HepG2 (cell line): ENCODE data around the gene ZNF292. TPM values are rescaled to one million over a fixed set of nuclear protein-coding genes. Genes with fewer than 3 reads are reported as not detected.
A peak's percentile ranks its signal among the peaks of the same experiment; 100 is the strongest.

Experiments
- KDM6A ChIP-seq: IDR thresholded peaks from 2 replicates; pipeline ENCODE4 v1.6.1; 2016; ENCODE audit warnings: low read depth
- PTBP1 ChIP-seq: fragments of 200-400 bp; formaldehyde crosslinking; IDR thresholded peaks from 2 replicates; pipeline ENCODE4 v1.6.1; 2018; ENCODE audit warnings: low read length, low read depth; ENCODE audit not compliant: poor library complexity, severe bottlenecking
- SKI ChIP-seq: fragments of 450-650 bp; IDR thresholded peaks from one replicate; pipeline ENCODE4 v1.6.1; 2018; ENCODE audit warnings: mild to moderate bottlenecking; ENCODE audit not compliant: partially characterized antibody
- ZNF775 ChIP-seq: sonication (generic); formaldehyde crosslinking; IDR thresholded peaks from 2 replicates; pipeline ENCODE4 v1.4.0; 2020; ENCODE audit warnings: missing genetic modification reagents, mild to moderate bottlenecking, moderate library complexity, borderline replicate concordance
- polyA plus RNA-seq, 8 experiments: library from polyadenylated mRNA; depleted of rRNA in 3 of 8; stranded (reverse) in 7 of 8; unstranded in 1 of 8; fragments of >200 nt; fragmentation: Illumina TruSeq in 4 of 8; extraction: Trizol in 4 of 8; gene quantifications; 2 replicates each; pipeline versions ENCODE4 v1.2.1 to v1.2.3, GENCODE V29; 2011 to 2016; ENCODE audit warnings: low read depth in 4 of 8, missing spikeins in 1 of 8, mixed read lengths in 1 of 8; ENCODE audit not compliant: insufficient read depth in 1 of 8
- total RNA-seq, 5 experiments: library from RNA; depleted of rRNA; stranded (reverse); fragments of >200 nt; fragmentation: Illumina TruSeq; extraction: Trizol; gene quantifications; 2 replicates each; pipeline ENCODE4 v1.2.3, GENCODE V29; 2016; ENCODE audit warnings: low read depth in 1 of 5
- TF ChIP-seq, protein P1 (sequence below): sonication (generic); formaldehyde crosslinking; IDR thresholded peaks from 2 replicates; pipeline ENCODE4 v1.5.0; 2020; ENCODE audit warnings: mild to moderate bottlenecking, missing genetic modification reagents, borderline replicate concordance
- TF ChIP-seq, protein P2 (sequence below): sonication (generic); formaldehyde crosslinking; IDR thresholded peaks from 2 replicates; pipeline ENCODE4 v1.5.1; 2020; ENCODE audit warnings: mild to moderate bottlenecking, missing genetic modification reagents, borderline replicate concordance

The ZNF292 gene
- total and polyA plus RNA-seq, 2 of the 13 experiments (the other 11 are each of a cell fraction or from before 2014, with no cell fraction given): 9.9 to 12.8 TPM

DNA sequence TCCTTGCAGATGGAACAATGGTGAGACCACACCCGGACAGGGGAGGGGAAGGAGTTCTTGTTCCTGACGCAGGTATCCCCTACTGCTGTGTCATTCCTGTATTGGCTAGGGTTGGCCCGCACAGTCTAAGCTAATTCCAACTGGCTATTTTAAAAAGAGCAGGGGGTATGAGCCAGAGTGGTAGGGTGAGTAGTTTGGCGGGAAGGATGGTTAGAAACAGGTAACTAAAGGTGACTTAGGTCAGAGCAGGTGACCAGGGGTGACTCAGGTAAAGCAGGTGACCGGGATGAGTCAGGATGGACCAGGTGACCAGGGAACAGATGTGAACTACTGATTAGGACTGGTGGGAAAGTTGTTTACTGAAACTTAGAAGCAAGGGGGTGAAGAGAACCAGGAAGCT lies 58.0 kb downstream of the ZNF292 start (continued):
- TF ChIP-seq PTBP1 (no peak), KDM6A (CRISPR knock-in tag) (no peak), SKI (no peak), ZNF775 (CRISPR knock-in tag) (no peak)
- TF ChIP-seq, protein P1, sequence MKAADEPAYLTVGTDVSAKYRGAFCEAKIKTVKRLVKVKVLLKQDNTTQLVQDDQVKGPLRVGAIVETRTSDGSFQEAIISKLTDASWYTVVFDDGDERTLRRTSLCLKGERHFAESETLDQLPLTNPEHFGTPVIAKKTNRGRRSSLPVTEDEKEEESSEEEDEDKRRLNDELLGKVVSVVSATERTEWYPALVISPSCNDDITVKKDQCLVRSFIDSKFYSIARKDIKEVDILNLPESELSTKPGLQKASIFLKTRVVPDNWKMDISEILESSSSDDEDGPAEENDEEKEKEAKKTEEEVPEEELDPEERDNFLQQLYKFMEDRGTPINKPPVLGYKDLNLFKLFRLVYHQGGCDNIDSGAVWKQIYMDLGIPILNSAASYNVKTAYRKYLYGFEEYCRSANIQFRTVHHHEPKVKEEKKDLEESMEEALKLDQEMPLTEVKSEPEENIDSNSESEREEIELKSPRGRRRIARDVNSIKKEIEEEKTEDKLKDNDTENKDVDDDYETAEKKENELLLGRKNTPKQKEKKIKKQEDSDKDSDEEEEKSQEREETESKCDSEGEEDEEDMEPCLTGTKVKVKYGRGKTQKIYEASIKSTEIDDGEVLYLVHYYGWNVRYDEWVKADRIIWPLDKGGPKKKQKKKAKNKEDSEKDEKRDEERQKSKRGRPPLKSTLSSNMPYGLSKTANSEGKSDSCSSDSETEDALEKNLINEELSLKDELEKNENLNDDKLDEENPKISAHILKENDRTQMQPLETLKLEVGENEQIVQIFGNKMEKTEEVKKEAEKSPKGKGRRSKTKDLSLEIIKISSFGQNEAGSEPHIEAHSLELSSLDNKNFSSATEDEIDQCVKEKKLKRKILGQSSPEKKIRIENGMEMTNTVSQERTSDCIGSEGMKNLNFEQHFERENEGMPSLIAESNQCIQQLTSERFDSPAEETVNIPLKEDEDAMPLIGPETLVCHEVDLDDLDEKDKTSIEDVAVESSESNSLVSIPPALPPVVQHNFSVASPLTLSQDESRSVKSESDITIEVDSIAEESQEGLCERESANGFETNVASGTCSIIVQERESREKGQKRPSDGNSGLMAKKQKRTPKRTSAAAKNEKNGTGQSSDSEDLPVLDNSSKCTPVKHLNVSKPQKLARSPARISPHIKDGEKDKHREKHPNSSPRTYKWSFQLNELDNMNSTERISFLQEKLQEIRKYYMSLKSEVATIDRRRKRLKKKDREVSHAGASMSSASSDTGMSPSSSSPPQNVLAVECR (CRISPR knock-in tag): no peak
- TF ChIP-seq, protein P2, sequence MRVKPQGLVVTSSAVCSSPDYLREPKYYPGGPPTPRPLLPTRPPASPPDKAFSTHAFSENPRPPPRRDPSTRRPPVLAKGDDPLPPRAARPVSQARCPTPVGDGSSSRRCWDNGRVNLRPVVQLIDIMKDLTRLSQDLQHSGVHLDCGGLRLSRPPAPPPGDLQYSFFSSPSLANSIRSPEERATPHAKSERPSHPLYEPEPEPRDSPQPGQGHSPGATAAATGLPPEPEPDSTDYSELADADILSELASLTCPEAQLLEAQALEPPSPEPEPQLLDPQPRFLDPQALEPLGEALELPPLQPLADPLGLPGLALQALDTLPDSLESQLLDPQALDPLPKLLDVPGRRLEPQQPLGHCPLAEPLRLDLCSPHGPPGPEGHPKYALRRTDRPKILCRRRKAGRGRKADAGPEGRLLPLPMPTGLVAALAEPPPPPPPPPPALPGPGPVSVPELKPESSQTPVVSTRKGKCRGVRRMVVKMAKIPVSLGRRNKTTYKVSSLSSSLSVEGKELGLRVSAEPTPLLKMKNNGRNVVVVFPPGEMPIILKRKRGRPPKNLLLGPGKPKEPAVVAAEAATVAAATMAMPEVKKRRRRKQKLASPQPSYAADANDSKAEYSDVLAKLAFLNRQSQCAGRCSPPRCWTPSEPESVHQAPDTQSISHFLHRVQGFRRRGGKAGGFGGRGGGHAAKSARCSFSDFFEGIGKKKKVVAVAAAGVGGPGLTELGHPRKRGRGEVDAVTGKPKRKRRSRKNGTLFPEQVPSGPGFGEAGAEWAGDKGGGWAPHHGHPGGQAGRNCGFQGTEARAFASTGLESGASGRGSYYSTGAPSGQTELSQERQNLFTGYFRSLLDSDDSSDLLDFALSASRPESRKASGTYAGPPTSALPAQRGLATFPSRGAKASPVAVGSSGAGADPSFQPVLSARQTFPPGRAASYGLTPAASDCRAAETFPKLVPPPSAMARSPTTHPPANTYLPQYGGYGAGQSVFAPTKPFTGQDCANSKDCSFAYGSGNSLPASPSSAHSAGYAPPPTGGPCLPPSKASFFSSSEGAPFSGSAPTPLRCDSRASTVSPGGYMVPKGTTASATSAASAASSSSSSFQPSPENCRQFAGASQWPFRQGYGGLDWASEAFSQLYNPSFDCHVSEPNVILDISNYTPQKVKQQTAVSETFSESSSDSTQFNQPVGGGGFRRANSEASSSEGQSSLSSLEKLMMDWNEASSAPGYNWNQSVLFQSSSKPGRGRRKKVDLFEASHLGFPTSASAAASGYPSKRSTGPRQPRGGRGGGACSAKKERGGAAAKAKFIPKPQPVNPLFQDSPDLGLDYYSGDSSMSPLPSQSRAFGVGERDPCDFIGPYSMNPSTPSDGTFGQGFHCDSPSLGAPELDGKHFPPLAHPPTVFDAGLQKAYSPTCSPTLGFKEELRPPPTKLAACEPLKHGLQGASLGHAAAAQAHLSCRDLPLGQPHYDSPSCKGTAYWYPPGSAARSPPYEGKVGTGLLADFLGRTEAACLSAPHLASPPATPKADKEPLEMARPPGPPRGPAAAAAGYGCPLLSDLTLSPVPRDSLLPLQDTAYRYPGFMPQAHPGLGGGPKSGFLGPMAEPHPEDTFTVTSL (CRISPR knock-in tag): peak; percentile 23; the same call in 1 of the 2 replicates
